Activated CD8-positive, alpha-beta memory T cell treated with anti-CD3 and anti-CD28 coated beads for 4 hours (primary cell): ENCODE data around the gene KIAA1614.

Experiments
- DNase-seq, 2 donors: peaks; one replicate each; pipeline ENCODE4 v3.0.0-alpha.2; 2020; ENCODE audit warnings: low read depth in 2 of 2

Gene KIAA1614

DNA sequence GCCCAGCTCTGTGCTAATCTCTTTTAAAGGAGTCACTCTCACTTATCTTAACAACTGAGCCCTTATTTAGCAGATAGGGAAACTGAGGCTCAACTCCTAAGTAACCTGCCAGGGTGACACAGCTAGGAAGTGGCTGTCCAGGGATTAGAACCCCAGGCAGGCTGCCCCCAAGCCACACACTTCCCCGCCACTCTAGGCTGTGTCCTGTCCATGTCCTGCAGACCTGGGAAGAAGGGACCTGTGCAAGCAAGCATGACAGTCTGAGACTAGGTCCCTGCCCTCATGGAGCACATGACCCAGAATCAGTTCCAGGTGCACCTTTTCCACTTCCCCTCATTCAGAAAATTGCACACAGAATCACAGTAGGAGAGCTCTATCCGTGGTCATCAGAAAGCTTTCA lies 12.2 kb downstream of the KIAA1614 start:
- DNase-seq: no peak

GRCh38 chr1:180925471-180926051 lies 12.9 kb downstream of the KIAA1614 start:
- no peak for DNase-seq

DNA sequence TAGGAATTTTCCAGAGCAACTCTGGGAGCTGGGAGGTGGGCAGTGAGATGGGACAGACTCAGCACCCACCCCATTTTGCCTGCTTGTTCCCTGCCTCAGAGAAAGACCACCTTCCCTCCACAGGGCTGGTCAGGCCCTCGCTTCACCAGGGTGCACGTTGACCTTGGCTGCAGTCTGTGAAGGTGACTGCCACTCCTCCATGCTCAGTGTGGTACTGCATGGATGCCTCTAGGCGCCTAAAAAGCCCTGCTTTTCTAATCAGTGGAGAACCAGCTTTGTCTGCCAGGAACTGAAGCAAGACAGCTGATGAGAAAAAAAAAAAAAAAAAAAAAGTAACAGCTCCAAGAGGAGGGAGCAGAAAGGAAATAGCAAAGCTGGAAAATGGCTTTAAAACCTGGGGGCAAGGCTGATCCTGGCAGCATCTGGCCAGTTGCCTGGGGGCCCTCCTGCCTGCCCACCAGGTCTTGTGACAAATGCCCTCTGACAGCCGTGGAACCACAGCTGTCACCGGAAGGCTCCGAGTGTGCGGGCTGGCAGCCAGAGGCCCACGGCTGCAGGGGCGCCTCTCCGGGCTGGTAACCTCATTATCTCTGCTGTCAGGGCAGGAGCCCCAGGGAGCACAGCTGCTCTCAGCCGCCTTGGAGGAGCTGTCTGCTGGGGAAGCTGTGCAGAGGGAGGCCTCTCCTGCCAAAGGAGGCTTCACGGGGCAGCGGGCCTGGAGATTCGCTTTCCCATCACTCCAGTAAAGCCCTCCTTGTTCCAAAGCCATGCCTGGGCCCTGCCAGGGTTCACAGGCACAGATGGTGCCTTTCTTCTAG lies 13.7 kb downstream of the KIAA1614 start:
- no peak for DNase-seq

- DNase-seq: no peak
Observed at GRCh38 chr1:180927348-180927747, 14.7 kb downstream of the KIAA1614 start.

DNA sequence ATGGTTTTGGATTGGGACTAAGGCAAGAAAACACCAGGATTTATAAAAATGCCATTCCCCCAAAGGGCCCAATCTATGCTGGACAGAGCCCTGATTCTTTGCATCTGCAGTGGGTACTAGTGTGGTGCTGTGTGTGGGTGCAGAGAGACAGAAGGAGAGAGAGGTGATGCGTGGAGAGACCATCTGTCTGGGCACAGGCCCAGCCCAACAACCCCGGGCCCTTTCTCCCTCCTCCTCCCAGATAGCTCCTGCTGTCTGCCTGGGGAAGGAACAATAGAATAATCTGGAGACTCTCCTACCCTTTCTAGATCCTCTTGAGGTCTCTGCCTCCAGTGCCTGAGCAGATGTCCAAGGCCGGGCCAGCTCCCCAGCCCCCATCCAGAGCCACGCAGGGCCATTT lies 15.1 kb downstream of the KIAA1614 start:
- no peak for DNase-seq

DNA sequence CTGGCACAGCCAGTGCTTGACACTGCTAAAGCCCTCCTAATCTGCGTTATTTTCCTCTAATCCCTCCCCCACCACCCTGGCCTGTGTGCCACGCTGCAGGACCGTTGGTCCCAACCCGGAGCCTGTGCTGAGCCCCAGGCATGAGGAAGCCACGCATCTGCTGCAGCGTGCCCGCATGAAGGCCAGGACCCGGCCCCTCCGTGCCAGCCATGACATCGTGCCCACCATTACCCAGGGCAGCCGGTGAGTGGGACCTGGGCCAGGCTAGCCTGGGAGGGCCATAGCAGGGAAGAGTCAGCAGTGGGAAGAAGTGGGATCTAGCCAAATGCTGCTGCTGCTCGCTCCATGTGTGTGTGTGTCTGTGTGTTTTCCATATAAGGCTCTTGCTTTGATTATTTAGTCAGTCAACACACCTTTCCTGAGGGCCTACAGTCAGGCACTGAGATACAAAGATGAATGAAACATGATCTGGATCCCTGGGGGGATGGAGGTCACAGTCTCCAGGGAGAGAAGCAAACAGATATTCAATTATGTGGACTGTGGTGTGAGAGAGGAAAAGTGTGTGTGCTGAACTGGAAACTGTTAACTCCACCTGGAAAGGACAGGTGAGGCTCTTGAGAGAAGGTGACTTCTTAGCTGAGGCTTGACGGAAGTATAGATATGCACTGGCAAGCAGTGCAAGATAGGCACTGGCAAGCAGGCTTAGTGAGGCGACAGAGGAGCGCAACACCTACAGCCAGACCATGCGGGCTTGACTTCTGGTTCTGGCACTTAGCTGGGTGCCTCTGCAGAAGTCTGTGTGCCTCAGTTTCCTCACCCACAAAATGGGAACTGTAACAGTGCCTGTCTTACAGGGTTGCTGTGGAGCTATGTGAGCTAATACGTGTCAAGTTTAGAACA lies 15.9 kb downstream of the KIAA1614 start:
- DNase-seq: no peak

DNA sequence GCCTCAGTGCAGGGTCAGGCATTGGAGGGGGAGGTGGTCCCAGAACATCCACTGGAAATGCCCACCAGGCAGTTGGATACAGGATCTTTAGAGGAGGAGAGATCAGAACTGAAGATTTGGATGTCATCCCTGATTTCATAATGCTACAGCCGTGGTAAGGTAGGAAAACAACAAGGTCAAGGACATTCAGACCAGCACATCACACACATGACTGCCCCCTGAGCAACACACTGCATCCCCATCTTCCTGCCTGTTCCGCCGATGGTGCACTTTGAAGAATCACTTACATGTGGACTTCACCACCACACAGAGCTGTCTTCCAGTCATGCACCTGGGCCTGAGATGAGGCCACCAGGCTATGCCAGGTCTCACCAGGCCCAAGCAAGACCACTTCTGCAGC lies 16.7 kb downstream of the KIAA1614 start:
- no peak for DNase-seq

GRCh38 chr1:180930687-180931086 lies 18.0 kb downstream of the KIAA1614 start:
- no peak for DNase-seq

- DNase-seq: no peak
Observed at GRCh38 chr1:180931529-180931928, 18.8 kb downstream of the KIAA1614 start.

GRCh38 chr1:180932378-180932777 lies 19.7 kb downstream of the KIAA1614 start:
- no peak for DNase-seq

DNA sequence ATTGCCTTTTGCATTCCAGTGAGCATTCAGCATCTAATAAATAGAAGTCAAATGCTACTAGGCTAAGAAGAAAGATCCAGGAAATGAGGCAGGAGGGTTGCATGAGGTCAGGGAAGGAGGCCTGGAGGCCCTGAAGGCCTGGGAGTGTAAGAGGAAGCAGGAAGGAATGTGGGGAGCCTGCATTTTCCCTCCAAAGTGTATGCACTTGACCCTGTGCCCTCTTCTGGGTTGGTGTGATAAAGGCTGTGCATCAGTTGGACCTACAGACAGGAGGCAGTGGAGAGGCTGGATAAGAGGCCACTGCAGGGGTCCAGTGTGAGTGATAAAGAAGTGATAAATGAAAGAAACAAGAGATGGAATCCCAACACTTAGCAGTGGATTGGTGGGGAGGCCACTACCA lies 20.4 kb downstream of the KIAA1614 start:
- DNase-seq: no peak

DNA sequence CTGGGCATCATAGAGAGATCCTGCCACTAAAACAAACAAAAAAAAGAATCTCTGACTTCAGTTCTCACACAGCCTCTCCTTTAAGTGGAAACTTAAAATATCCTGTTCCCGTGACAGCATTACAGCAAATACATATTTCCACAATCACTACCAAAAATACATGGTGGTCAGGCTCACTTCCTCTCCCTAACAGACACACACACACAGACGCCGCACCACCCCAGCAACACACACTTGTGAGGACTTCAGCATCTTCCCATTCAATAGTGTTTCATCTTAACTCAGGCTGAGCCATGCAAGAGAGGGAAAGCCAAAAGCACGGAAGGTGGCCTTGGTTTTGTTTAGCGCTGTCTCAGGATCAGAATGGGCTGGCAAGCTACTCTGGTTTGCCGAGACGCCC lies 21.9 kb downstream of the KIAA1614 start:
- DNase-seq: no peak

GRCh38 chr1:180935326-180936109 lies 22.8 kb downstream of the KIAA1614 start:
- DNase-seq: no peak

GRCh38 chr1:180936110-180937011 lies 23.7 kb downstream of the KIAA1614 start:
- no peak for DNase-seq

- no peak for DNase-seq
Observed at GRCh38 chr1:180937012-180937372, 24.3 kb downstream of the KIAA1614 start.

GRCh38 chr1:180937624-180938225 lies 25.0 kb downstream of the KIAA1614 start:
- no peak for DNase-seq

GRCh38 chr1:180939073-180939710 lies 26.5 kb downstream of the KIAA1614 start:
- no peak for DNase-seq

DNA sequence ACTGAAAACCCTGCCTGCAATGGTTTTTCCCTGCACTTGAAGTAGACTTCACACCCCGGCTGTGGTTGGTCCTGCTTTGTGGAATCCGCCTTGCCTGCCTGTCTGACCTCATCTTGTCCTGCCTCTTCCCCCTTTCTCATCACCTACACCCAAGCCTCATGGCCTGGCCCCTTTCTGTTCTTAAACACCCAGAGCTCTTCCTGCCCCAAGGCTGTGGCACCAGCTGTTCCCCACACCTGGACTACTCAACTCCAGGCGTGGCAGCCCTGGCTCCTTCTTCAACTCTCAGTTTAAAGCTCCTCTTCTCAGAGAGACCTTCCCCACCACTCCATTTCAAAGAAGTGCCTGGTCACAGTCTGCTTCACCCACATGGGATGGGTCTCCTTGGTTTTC lies 27.0 kb downstream of the KIAA1614 start:
- no peak for DNase-seq

DNA sequence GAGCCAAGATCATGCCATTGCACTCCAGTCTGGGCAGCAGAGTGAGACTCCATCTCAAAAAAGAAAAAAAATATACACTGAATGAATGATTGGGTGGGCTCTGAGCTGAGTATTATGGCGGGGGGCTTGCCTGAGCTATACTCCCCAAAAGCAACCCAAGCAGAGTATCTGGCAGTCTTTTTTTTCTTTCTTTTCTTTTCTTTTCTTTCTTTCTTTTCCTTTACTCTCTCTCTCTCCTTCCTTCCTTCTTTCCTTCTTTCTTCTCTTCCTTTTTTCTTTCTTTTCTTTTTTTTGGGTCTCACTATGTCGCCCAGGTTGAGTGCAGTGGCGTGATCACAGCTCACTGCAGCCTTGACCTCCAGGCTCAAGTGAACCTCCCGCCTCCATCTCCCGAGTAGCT lies 27.7 kb downstream of the KIAA1614 start:
- DNase-seq: no peak
